ENCODE measurements around the gene FAM118B.
"Not testable (repeated sequence)": the region's sequence is repeated elsewhere in the genome, so short reads cannot be mapped to it uniquely, and the experiment has no call there.

FAM118B gene

DNA sequence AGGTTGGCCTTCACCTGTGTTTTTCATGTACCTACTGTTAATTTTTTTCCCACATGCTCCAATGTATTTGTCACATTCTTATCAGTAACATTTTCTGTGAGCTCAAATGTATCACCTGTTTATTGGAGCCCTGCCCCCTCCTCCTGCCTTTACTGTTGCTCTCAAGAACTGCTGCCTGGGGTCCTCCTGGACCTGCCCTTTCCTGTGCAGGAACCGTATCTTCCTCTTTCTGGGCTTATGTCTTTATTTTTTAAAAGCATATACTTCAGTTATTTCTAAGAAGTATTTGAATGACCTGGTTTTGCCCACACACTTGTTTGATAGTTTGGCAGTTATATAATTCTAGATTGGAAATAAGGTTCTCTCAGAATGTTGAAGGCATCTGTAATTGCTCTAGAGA, 5.9 kb downstream of the FAM118B start:
- DNase-seq (ENCODE audit: low read depth), result no peak

GRCh38 chr11:126219547-126219946, 8.0 kb downstream of the FAM118B start:
- no peak for DNase-seq (ENCODE audit: low read depth)

DNA sequence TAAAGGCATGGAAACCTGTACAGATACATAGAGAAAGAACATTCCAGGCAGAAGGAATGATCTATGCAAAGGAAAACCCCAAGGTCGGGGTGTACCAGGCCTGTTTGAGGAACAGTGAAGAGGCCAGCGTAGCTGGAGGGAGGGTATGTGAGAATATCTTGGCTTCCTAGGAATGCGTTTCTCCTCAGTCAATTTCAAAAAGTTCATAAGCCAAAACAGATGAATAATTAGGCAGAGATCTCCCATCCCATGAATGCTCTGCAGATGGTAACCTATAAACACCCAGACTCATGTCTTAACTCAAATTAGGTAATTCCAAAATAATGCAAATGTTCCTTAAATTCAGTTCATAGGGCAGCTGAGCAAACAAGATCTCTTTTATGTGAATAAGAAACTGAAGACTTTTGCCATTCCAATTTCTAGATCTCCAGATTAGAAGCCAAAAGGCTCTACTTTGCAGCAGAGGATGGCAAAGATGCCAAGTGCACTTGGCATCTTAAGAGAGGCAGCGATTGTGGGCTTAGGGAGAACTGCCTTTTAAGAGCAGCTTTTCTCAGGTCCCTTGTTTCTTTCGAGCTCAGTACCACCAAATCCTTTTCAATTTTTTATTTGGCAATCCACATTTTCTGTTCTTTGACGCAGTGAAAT, 13.2 kb downstream of the FAM118B start:
- no peak for DNase-seq (ENCODE audit: low read depth)

DNA sequence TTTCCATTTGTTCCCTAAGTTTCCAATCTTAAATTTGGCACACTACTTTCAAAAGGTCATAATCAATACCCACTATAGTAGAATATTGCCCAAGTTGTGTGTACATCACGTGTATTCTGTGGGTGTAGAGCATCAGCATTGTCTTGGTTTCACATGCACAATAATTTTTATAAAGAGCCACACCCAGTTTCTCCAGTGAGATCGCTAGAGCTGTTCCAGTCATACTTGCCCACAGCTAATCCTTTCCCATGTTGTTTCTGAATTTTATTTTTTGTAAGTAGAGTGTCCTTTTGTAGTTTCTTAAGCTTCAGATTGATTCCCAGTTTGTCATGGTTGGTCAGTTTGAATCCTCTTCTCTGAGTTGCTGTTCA, 13.7 kb downstream of the FAM118B start:
- DNase-seq (ENCODE audit: low read depth), result no peak

DNA sequence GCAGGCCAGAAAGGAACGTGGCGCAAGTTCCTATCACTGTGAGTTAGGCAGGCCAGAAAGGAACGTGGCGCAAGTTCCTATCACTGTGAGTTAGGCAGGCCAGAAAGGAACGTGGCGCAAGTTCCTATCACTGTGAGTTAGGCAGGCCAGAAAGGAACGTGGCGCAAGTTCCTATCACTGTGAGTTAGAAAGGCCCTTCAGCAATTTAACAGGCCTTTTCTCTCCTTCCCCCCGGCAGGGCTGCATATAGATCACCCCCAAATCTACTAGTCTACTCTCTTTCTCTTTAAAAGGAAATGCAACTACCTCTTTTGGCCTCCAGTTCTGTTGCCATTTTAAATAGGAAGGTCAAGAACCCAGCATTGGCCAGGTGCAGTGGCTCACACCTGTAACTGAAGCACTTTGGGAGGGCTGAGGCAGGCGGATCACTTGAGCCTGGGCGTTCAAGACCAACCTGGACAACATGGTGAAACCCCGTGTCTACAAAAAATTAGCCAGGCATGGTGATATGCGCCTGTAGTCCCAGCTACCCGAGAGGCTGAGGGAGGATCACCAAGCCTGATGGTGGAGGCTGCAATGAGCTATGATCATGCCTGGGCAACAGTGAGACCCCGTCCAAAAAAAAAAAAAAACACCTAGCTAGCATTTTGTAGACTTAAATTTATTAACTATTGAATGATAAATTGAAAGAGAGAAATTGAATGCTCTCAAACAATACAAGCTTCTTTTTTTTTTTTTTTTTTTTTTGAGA, 14.9 kb downstream of the FAM118B start:
- no peak for DNase-seq (ENCODE audit: low read depth)

- no peak for DNase-seq (ENCODE audit: low read depth)
These were observed 18.4 kb downstream of the FAM118B start for GRCh38 chr11:126229858-126230540.

- DNase-seq (ENCODE audit: low read depth), result no peak
These were observed 20.3 kb downstream of the FAM118B start for GRCh38 chr11:126231725-126232459.

- no peak for DNase-seq (ENCODE audit: low read depth)
These were observed 21.1 kb downstream of the FAM118B start for GRCh38 chr11:126232683-126233082.

DNA sequence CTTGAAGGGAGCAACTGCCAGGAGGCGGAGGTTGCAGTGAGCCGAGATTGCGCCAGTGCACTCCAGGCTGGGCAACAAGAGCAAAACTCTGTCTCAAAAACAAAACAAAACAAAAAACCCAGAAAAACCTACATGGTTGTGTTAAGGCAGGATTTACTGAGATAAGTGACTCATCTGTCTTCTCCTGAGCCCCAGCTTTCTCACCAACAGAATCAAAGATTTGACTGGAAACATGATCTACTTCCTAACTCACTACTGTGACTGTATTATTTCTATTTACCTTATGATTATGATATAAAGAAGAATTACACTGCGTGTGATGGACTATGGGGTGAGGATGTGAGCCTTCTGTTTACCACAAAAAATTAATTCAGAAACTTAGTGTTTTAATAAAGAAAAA, 21.8 kb downstream of the FAM118B start:
- no peak for DNase-seq (ENCODE audit: low read depth)

- no peak for DNase-seq (ENCODE audit: low read depth)
These were observed 35.1 kb downstream of the FAM118B start for GRCh38 chr11:126246636-126247035.

- no peak for DNase-seq (ENCODE audit: low read depth)
These were observed 41.7 kb downstream of the FAM118B start for GRCh38 chr11:126253265-126253664.

GRCh38 chr11:126254819-126255218, 43.2 kb downstream of the FAM118B start:
- DNase-seq (ENCODE audit: low read depth), result no peak

DNA sequence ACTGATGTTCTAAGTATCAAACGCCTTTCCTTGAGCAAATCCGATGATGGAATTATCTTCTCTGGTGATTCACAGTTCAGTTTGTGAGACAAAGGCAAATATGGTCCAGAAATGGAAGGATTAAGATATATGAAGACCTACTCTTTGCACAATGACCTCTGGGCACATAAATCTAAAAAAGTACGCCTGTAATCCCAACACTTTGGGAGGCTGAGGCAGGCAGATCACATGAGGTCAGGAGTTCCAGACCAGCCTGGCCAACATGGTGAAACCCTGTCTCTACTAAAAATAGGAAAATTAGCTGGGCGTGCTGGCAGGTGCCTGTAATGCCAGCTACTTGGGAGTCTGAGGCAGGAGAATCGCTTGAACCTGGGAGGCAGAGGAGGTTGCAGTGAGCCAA, 43.9 kb downstream of the FAM118B start:
- not testable (repeated sequence) for DNase-seq (ENCODE audit: low read depth)

- no peak for DNase-seq (ENCODE audit: low read depth)
These were observed 44.6 kb downstream of the FAM118B start for GRCh38 chr11:126256216-126256615.

DNA sequence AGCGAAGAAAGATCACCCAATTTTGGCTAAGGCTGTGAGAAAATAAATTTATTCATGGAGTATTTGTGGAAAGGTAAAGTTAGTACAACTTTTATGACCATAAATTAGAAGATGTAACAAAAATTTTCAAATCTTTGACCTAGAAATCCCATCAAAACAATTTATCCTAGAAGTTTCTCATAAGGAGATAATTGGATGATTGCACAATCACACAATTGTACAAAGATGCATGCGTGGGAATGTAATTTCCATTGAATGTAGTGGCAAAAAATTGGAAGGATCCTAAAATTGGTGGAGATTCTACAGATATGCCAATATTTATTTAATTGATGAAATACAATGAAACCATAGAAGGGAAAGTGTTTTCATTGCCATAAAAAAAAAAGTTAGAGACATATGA, 45.6 kb downstream of the FAM118B start:
- no peak for DNase-seq (ENCODE audit: low read depth)

GRCh38 chr11:126257764-126258163, 46.2 kb downstream of the FAM118B start:
- DNase-seq (ENCODE audit: low read depth), result no peak

- no peak for DNase-seq (ENCODE audit: low read depth)
These were observed 50.6 kb downstream of the FAM118B start for GRCh38 chr11:126262216-126262615.

DNA sequence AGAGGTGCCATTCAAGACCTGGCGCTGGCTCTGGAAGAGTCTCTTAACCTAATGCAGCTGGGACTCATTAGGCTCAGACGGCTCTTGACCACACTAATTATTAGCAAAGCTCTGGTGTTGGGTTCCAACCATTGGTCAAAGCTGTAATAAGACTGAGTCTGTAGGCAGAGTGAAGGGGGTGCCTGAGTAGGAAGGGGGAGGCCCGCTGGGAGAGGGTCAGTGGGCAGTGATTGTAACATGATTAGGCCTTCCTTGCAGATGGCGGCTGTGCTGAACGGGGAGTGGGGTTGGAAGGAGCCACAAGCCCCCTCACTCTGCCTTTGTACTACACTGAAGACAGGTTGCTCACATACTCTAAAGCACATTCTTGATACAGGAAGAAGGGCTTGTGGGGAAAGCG, 51.9 kb downstream of the FAM118B start:
- DNase-seq (ENCODE audit: low read depth), result no peak

- no peak for DNase-seq (ENCODE audit: low read depth)
These were observed 54.2 kb downstream of the FAM118B start for GRCh38 chr11:126265811-126266210.

GRCh38 chr11:126267650-126268049, 56.1 kb downstream of the FAM118B start:
- no peak for DNase-seq (ENCODE audit: low read depth)

DNA sequence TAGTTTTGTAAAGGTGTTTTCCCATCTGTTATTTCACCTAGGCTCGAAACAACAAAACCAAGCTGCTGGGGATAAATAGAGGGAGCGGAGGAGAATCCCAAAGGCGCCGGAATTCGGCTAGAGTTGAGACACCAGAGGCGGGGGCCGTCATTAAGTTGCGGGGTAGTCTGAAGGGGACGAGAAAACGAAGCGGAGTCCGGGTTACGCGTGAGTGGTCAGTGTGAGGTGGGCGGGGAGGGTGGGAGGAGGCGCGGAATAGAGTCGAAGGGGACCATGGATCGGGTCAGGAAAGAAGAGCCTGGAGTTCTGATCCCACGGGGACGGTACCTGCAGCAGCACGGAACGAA, 56.8 kb downstream of the FAM118B start:
- DNase-seq (ENCODE audit: low read depth), result no peak

- DNase-seq (ENCODE audit: low read depth), result peak; percentile 100
These were observed 57.4 kb downstream of the FAM118B start, which contains the start of the genes FOXRED1 and SRPRA for GRCh38 chr11:126268708-126269579. Gene FOXRED1, plus strand, starts transcription at chr11:126269154. Its CDS starts 53 bp downstream, at chr11:126269207. Gene SRPRA, minus strand, starts transcription at chr11:126268895. Its CDS starts 91 bp downstream, at chr11:126268804.
